HepG2 (cell line): Measurements from ENCODE around the gene RASIP1. TPM values are rescaled to one million over a fixed set of nuclear protein-coding genes. Genes with fewer than 3 reads are reported as not detected.
A peak's percentile ranks its signal among the peaks of the same experiment; 100 is the strongest.

Experiments used
- CBFB ChIP-seq: sonication (generic); formaldehyde crosslinking; IDR thresholded peaks from 2 replicates; pipeline ENCODE4 v1.4.0; 2020; ENCODE audit warnings: missing genetic modification reagents
- CHCHD3 ChIP-seq: sonication (generic); formaldehyde crosslinking; IDR thresholded peaks from 2 replicates; pipeline ENCODE4 v1.8.0; 2022; ENCODE audit warnings: mild to moderate bottlenecking, missing genetic modification reagents, moderate library complexity
- ERF ChIP-seq: IDR thresholded peaks from 2 replicates; pipeline ENCODE4 v1.6.1; 2018; ENCODE audit warnings: missing biosample characterization, missing genetic modification reagents
- FOXP1 ChIP-seq, 2 experiments: fragments of 450-650 bp in 1 of 2; IDR thresholded peaks; 2 replicates each; pipeline ENCODE4 v1.6.1; 2017 to 2018; ENCODE audit warnings: antibody characterized with exemption in 1 of 2
- MZF1 ChIP-seq: sonication (generic); formaldehyde crosslinking; IDR thresholded peaks from 2 replicates; pipeline ENCODE4 v1.8.1; 2023; ENCODE audit warnings: mild to moderate bottlenecking, missing genetic modification reagents, borderline replicate concordance
- REL ChIP-seq: sonication (generic); formaldehyde crosslinking; conservative IDR thresholded peaks from 2 replicates; pipeline ENCODE4 v1.8.0; 2022; ENCODE audit warnings: mild to moderate bottlenecking, missing genetic modification reagents, moderate library complexity
- SIX1 ChIP-seq: sonication (generic); formaldehyde crosslinking; IDR thresholded peaks from 2 replicates; pipeline ENCODE4 v1.4.0; 2020; ENCODE audit warnings: missing genetic modification reagents, borderline replicate concordance
- SOX13 ChIP-seq, 3 experiments: fragments of 450-650 bp in 1 of 3; sonication (generic) in 1 of 3; formaldehyde crosslinking in 1 of 3; IDR thresholded peaks in 2 of 3; conservative IDR thresholded peaks in 1 of 3; 2 replicates each; pipeline versions ENCODE4 v1.5.0 to v1.6.1; 2016 to 2020; ENCODE audit warnings: antibody characterized with exemption in 1 of 3, mild to moderate bottlenecking in 1 of 3, missing compliant biosample characterization in 1 of 3, missing genetic modification reagents in 1 of 3, moderate library complexity in 1 of 3
- SRY ChIP-seq: sonication (generic); formaldehyde crosslinking; IDR thresholded peaks from 2 replicates; pipeline ENCODE4 v1.8.0; 2022; ENCODE audit warnings: mild to moderate bottlenecking, missing genetic modification reagents
- TCF7 ChIP-seq: sonication (generic); IDR thresholded peaks from 2 replicates; pipeline ENCODE4 v1.6.1; 2016; ENCODE audit warnings: antibody characterized with exemption, low read depth
- ZBTB3 ChIP-seq: sonication (generic); formaldehyde crosslinking; IDR thresholded peaks from 2 replicates; pipeline ENCODE4 v1.4.0; 2020; ENCODE audit warnings: low read depth, mild to moderate bottlenecking, moderate library complexity, missing genetic modification reagents, borderline replicate concordance
- ZNF142 ChIP-seq: sonication (generic); formaldehyde crosslinking; IDR thresholded peaks from 2 replicates; pipeline ENCODE4 v1.4.0; 2020; ENCODE audit warnings: missing genetic modification reagents
- ZNF331 ChIP-seq: sonication (generic); formaldehyde crosslinking; IDR thresholded peaks from 2 replicates; pipeline ENCODE4 v1.4.0; 2020; ENCODE audit warnings: missing genetic modification reagents
- ZNF432 ChIP-seq: sonication (generic); formaldehyde crosslinking; IDR thresholded peaks from 2 replicates; pipeline ENCODE4 v1.5.0; 2020; ENCODE audit warnings: missing genetic modification reagents, mild to moderate bottlenecking, borderline replicate concordance
- ZNF451 ChIP-seq: sonication (generic); formaldehyde crosslinking; IDR thresholded peaks from 2 replicates; pipeline ENCODE4 v1.5.0; 2020; ENCODE audit warnings: mild to moderate bottlenecking, missing genetic modification reagents
- ZNF704 ChIP-seq: sonication (generic); formaldehyde crosslinking; IDR thresholded peaks from 2 replicates; pipeline ENCODE4 v1.8.1; 2023; ENCODE audit warnings: mild to moderate bottlenecking, inconsistent platforms, moderate library complexity, missing genetic modification reagents, borderline replicate concordance
- polyA plus RNA-seq, 8 experiments: library from polyadenylated mRNA; depleted of rRNA in 3 of 8; stranded (reverse) in 7 of 8; unstranded in 1 of 8; fragments of >200 nt; fragmentation: Illumina TruSeq in 4 of 8; extraction: Trizol in 4 of 8; gene quantifications; 2 replicates each; pipeline versions ENCODE4 v1.2.1 to v1.2.3, GENCODE V29; 2011 to 2016; ENCODE audit warnings: low read depth in 4 of 8, missing spikeins in 1 of 8, mixed read lengths in 1 of 8; ENCODE audit not compliant: insufficient read depth in 1 of 8
- total RNA-seq, 5 experiments: library from RNA; depleted of rRNA; stranded (reverse); fragments of >200 nt; fragmentation: Illumina TruSeq; extraction: Trizol; gene quantifications; 2 replicates each; pipeline ENCODE4 v1.2.3, GENCODE V29; 2016; ENCODE audit warnings: low read depth in 1 of 5
- TF ChIP-seq, protein P1 (sequence below): sonication (generic); formaldehyde crosslinking; IDR thresholded peaks from 2 replicates; pipeline ENCODE4 v1.8.0; 2022; ENCODE audit warnings: low read depth, missing genetic modification reagents
- TF ChIP-seq, protein P2 (sequence below): fragments of 450-650 bp; IDR thresholded peaks from 2 replicates; pipeline ENCODE4 v1.6.1; 2017

The RASIP1 gene
- total and polyA plus RNA-seq, 2 of the 13 experiments (the other 11 are each of a cell fraction or from before 2014, with no cell fraction given) = 0.44 to 0.58 TPM

- TF ChIP-seq ZNF704 = no peak
- no peak for TF ChIP-seq ZNF432 (CRISPR knock-in tag)
- TF ChIP-seq SRY (CRISPR knock-in tag) = no peak
- TF ChIP-seq TCF7 = peak; percentile 72
- 0 out of 2 replicates have a peak, but pooled peaks have one; percentile 18 for TF ChIP-seq ZNF331 (CRISPR knock-in tag)
- TF ChIP-seq, protein P1, sequence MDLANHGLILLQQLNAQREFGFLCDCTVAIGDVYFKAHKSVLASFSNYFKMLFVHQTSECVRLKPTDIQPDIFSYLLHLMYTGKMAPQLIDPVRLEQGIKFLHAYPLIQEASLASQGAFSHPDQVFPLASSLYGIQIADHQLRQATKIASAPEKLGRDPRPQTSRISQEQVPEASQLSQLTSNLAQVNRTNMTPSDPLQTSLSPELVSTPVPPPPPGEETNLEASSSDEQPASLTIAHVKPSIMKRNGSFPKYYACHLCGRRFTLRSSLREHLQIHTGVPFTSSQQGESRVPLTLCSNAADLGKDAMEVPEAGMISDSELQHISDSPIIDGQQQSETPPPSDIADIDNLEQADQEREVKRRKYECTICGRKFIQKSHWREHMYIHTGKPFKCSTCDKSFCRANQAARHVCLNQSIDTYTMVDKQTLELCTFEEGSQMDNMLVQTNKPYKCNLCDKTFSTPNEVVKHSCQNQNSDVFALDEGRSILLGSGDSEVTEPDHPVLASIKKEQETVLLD (CRISPR knock-in tag) = no peak
- TF ChIP-seq MZF1 (CRISPR knock-in tag) = no peak
- no peak for TF ChIP-seq FOXP1 (IDR thresholded peaks at IDR 0.05)
- peak; percentile 42; the same call in 1 of the 2 replicates for TF ChIP-seq FOXP1 (CRISPR knock-in tag; IDR thresholded peaks at IDR 0.05)
- TF ChIP-seq ERF (CRISPR knock-in tag) = peak; percentile 19; the same call in 1 of the 2 replicates
- TF ChIP-seq CHCHD3 (CRISPR knock-in tag) = no peak
- TF ChIP-seq REL = no peak
- no peak for TF ChIP-seq SIX1 (CRISPR knock-in tag)
- no peak for TF ChIP-seq SOX13 (IDR thresholded peaks at IDR 0.05)
- peak in 1 of 2 experiments; percentile 23; a peak in 1 of 4 replicates for TF ChIP-seq SOX13 (CRISPR knock-in tag; conservative IDR thresholded peaks at IDR 0.05 in 1 of 2, IDR thresholded peaks at IDR 0.05 in 1 of 2)
- TF ChIP-seq ZNF142 (CRISPR knock-in tag) = 0 out of 2 replicates have a peak, but pooled peaks have one; percentile 24
- TF ChIP-seq ZNF451 = no peak
- TF ChIP-seq, protein P2, sequence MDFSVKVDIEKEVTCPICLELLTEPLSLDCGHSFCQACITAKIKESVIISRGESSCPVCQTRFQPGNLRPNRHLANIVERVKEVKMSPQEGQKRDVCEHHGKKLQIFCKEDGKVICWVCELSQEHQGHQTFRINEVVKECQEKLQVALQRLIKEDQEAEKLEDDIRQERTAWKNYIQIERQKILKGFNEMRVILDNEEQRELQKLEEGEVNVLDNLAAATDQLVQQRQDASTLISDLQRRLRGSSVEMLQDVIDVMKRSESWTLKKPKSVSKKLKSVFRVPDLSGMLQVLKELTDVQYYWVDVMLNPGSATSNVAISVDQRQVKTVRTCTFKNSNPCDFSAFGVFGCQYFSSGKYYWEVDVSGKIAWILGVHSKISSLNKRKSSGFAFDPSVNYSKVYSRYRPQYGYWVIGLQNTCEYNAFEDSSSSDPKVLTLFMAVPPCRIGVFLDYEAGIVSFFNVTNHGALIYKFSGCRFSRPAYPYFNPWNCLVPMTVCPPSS = no peak
- TF ChIP-seq ZBTB3 (CRISPR knock-in tag) = no peak
- TF ChIP-seq CBFB = no peak
These were observed 40.4 kb upstream of the RASIP1 start (continued) for GRCh38 chr19:48780631-48781391.
